LNCAP (cell line): ENCODE results near the gene AFG1L.

Source experiments
- CTCF ChIP-seq: fragments of 450-650 bp; IDR thresholded peaks from 2 replicates; pipeline ENCODE4 v1.5.1; 2017; ENCODE audit warnings: mild to moderate bottlenecking

The AFG1L gene

GRCh38 chr6:108294727-108295625 is at the start of gene AFG1L:
TSS of gene AFG1L (plus strand) at chr6:108295054. CDS start at chr6:108295080, 26 bp downstream.
- TF ChIP-seq CTCF: no peak

- TF ChIP-seq CTCF: no peak
Measured at GRCh38 chr6:108247965-108248536, 46.8 kb upstream of the AFG1L start.

GRCh38 chr6:108250240-108250866 is 44.5 kb upstream of the AFG1L start:
- TF ChIP-seq CTCF: 0 out of 2 replicates have a peak, but pooled peaks have one; percentile 26

- TF ChIP-seq CTCF: no peak
Measured at GRCh38 chr6:108251252-108251651, 43.6 kb upstream of the AFG1L start.

DNA sequence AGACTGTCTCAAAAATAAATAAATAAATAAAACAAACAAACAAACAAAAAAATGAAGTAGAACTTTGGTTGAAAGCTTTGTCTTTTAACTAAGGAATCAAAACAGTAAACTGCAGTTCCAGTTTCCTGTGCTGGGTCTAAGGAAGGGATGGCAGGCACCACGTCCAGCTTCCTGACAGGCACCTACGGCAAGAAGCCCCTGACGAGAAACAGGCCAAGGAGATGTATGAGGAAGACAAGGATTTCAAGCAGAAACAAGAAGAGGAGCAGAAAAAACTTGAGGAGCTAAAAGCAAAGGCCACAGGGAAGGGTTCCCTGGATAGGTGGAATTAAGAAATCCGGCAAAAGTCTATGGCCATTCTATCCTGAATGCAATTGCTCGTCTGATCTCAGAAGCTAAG is 42.8 kb upstream of the AFG1L start:
- TF ChIP-seq CTCF: no peak

GRCh38 chr6:108253241-108253640 is 41.6 kb upstream of the AFG1L start:
- TF ChIP-seq CTCF: no peak

DNA sequence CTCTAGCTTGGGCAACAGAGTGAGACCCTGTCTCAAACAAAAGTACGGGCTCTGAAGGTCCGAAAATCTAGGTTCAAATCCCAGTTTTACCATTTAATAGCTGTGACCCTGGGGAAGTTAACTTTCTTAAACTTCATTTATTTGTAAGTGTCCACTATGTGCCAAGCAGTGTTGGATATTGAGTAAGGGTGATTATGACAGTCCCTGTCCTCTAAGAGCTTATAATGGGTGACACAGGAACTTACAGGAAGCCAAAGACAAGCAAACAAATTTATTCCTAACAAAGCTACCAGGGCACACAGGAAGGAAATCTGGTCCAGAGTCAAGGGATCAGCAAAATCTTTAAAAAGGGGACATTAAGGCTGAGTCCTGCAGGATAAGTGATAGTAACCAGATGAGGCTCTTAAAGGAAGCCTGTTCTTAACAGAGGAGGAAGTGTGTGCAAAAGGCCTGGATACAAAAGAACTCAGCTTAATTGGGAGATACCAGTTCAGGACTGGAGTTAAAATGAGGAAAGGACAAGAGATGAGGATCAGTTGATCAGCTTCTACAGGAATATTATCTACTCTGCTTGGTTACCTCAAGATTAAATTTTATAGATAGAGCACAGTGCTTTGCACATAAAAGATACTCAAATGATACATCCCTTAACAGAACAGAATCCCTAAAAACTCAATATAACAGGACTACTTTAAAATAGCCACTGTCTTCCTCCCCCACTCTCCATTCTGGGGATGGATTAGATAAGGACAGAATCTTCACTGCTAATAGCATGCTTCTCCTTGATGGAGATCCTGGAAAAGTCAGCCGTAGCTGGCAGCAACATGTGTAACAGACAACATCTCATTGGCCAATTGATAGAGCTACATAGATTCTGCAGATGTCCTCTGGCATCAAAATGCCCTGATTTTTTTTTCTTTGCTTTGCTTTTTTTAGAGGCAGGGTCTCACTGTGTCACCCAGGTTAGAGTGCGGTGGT is 40.1 kb upstream of the AFG1L start:
- TF ChIP-seq CTCF: no peak
